NCI-H82 treated with DMSO at 0.1 percent for 48 hours (cell line): Measurements from ENCODE around the gene FER.

ENCODE experiments used
- DNase-seq: peaks from one replicate; lab custom pipeline; 2025; ENCODE audit not compliant: unreplicated experiment; lab: John Stamatoyannopoulos, UW

Gene FER

DNA sequence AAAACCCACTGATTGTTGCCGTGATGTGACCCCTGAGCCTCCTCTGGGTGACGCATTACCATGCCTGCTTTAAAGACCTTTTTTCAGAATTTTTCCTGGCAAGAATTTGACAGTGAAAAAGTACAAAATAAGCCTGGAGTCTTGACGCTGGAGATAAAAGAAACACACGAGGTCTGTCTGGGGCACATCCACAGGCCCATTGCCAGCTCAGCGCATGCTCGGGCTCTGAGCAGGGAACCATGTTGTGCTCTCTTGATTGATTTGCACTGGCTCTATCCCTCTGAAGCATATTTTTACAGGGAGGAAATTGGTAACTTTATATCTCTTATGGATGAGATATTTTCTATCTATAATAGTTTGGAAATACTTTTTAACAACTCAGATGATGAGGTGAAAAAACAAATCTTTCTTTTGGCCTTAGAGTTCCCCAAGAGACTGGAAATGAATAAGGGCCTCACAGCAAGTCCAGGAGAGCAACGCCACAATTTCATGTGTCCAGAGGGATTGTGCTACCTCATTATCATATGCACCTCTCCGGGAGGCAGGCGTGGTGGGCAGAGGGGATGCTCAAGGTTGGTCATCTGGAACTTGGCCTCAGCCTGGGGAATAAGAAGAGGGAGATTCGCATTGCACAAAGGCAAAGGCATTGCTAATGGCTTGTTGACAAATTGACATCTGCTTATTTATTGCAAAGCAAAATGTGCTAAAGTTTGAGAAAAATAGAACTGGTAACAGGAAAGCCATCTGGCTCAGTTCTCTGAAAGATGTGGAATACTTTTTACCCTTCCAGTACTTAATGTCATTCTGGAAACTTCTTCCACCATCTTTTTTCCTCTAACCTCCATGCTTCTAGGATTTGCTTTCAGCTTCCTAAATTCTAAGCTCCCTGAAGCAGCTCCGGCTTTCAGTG lies 478.3 kb downstream of the FER start:
- DNase-seq = no peak

- DNase-seq = no peak
Observed at GRCh38 chr5:109230369-109230768, 482.7 kb downstream of the FER start.

DNA sequence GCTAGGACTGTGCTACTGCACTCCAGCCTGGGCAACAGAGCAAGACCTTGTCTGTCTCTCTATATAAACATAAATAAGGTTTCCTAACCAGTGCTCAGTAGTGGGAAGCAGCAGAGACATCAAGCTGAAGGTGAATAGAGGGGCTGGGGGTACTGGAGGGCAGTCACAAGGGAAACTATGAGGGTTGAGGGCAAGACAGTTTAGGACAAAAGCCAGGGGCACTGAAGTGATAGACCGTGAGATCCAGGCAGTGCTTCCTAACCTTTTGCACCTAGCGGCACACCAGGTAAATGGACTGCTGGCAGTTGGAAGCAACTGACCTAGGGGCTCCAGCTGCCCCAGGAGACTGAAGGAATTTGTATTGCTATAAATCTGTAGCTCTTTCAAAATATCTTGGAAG lies 483.6 kb downstream of the FER start:
- DNase-seq = no peak

GRCh38 chr5:109234381-109234780 lies 486.7 kb downstream of the FER start:
- DNase-seq = no peak

DNA sequence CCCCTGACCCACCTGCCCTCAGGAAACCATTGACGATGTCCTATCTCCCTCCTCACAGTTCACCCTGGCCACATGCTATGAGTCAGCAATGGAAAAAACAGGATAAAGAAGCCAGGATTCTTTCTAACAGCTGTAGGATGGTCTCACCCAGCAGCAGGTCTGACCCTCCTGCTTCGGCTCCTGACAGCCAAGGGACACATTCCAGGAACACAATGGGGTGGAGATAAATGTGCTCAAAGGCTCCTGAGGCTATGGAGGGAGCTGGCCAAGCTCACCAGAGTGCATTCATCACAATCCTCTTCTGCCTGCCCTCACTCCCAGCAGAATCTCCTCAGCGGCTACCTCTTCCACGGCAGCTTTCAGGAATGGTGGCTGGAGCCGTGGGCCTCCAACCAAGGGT lies 491.8 kb downstream of the FER start:
- DNase-seq = no peak

DNA sequence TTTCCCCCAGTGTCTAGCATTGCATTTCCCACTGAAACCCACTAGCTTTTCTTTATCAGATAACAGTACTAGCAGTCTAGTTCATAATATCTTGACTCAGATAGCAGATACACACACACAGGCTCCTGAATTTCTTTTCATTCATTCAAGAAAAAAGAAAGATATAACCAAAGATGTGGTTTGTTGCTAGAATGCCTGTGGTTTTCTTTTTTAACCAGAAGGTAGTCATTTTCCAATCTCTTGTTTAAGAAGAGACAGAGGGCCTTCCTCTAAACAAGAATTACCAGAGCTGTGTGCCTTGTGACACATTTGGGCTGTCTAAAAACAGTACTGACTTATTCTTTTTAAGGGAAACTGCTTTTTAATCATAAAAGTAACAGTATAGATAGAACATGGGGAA lies 494.8 kb downstream of the FER start:
- no peak for DNase-seq

- DNase-seq = no peak
Observed at GRCh38 chr5:109246395-109246794, 498.7 kb downstream of the FER start.
